CD14-positive monocyte (primary cell): ENCODE data around the gene ATOH8. TPM values are rescaled to one million over a fixed set of nuclear protein-coding genes. Genes with fewer than 3 reads are reported as not detected.
A peak's percentile ranks its signal among the peaks of the same experiment; 100 is the strongest.

Experiments used
- DNase-seq, 3 donors: peaks; one replicate each; pipeline ENCODE4 v3.0.0-alpha.2; 2011 to 2022
- H2AFZ ChIP-seq: 2 replicates; pipeline ENCODE4 v1.6.0; 2012; ENCODE audit warnings: mild to moderate bottlenecking, low read depth, low read length, inconsistent platforms; ENCODE audit not compliant: insufficient read depth, poor library complexity, severe bottlenecking
- H3K27ac ChIP-seq, 2 donors: 1 replicate in 1 of 2; 2 replicates in 1 of 2; pipeline ENCODE4 v1.5.1; 2012 to 2013; ENCODE audit warnings: low read length in 2 of 2, control low read depth in 1 of 2, inconsistent platforms in 1 of 2, low read depth in 1 of 2, mild to moderate bottlenecking in 1 of 2
- H3K27me3 ChIP-seq, 2 donors: one replicate each; pipeline versions ENCODE4 v1.6.0 to v1.6.1; 2011 to 2013; ENCODE audit warnings: low read length in 2 of 2; ENCODE audit not compliant: control insufficient read depth in 2 of 2, insufficient read depth in 2 of 2
- H3K36me3 ChIP-seq, 2 donors: replicated peaks in 1 of 2; 1 replicate in 1 of 2; 2 replicates in 1 of 2; pipeline versions ENCODE4 v1.5.1 to v1.6.1; 2012 to 2013; ENCODE audit warnings: low read length in 2 of 2, control low read depth in 1 of 2, inconsistent platforms in 1 of 2, mild to moderate bottlenecking in 1 of 2; ENCODE audit not compliant: insufficient read depth in 2 of 2, control insufficient read depth in 1 of 2
- H3K4me1 ChIP-seq, 2 donors: 1 replicate in 1 of 2; 2 replicates in 1 of 2; pipeline versions ENCODE4 v1.5.1 to v1.6.1; 2012 to 2013; ENCODE audit warnings: low read length in 2 of 2, control low read depth in 1 of 2, inconsistent platforms in 1 of 2, mild to moderate bottlenecking in 1 of 2, moderate library complexity in 1 of 2; ENCODE audit not compliant: insufficient read depth in 2 of 2, control insufficient read depth in 1 of 2
- H3K4me2 ChIP-seq: replicated peaks from 2 replicates; pipeline ENCODE3; 2012; ENCODE audit warnings: low read length, moderate library complexity, mild to moderate bottlenecking; ENCODE audit not compliant: poor library complexity, severe bottlenecking; ENCODE audit errors: extremely low read depth
- H3K4me3 ChIP-seq, 3 experiments: fragments of 200-600 bp in 1 of 3; sonication (generic) in 1 of 3; replicated peaks in 1 of 3; 1 replicate in 2 of 3; 2 replicates in 1 of 3; pipeline ENCODE4 v1.5.1; 2011 to 2013; ENCODE audit warnings: low read length in 3 of 3, mild to moderate bottlenecking in 3 of 3, control low read depth in 2 of 3, low read depth in 2 of 3, inconsistent platforms in 1 of 3, moderate library complexity in 1 of 3
- H3K79me2 ChIP-seq: 2 replicates; pipeline ENCODE4 v1.6.0; 2012; ENCODE audit warnings: mild to moderate bottlenecking, control low read depth, inconsistent platforms, low read length, moderate library complexity; ENCODE audit not compliant: insufficient read depth
- H3K9ac ChIP-seq: 2 replicates; pipeline ENCODE4 v1.6.0; 2017; ENCODE audit warnings: low read length, mild to moderate bottlenecking; ENCODE audit not compliant: insufficient read depth, poor library complexity, severe bottlenecking
- H3K9me3 ChIP-seq, 2 donors: replicated peaks in 1 of 2; 1 replicate in 1 of 2; 2 replicates in 1 of 2; pipeline versions ENCODE4 v1.5.1 to v1.6.1; 2012 to 2013; ENCODE audit warnings: low read length in 2 of 2, control low read depth in 1 of 2; ENCODE audit not compliant: control insufficient read depth in 1 of 2, insufficient read depth in 1 of 2
- H4K20me1 ChIP-seq: 2 replicates; pipeline ENCODE4 v1.6.0; 2012; ENCODE audit warnings: mild to moderate bottlenecking, low read length, control low read depth, moderate library complexity; ENCODE audit not compliant: insufficient read depth
- H3K27ac Mint-ChIP-seq, 7 donors: one replicate each; pipeline ENCODE4 v1.8.0; 2020; ENCODE audit warnings: mild to moderate bottlenecking in 7 of 7, mixed read lengths in 7 of 7, moderate library complexity in 6 of 7, inconsistent platforms in 2 of 7
- H3K27me3 Mint-ChIP-seq, 3 donors: one replicate each; pipeline ENCODE4 v1.8.0; 2021 to 2022; ENCODE audit warnings: low read depth in 3 of 3, mild to moderate bottlenecking in 3 of 3, mixed read lengths in 3 of 3, moderate library complexity in 3 of 3, inconsistent platforms in 1 of 3
- H3K36me3 Mint-ChIP-seq, 2 donors: one replicate each; pipeline ENCODE4 v1.8.0; 2020; ENCODE audit warnings: mixed read lengths in 2 of 2, inconsistent platforms in 1 of 2, mild to moderate bottlenecking in 1 of 2
- H3K4me1 Mint-ChIP-seq: one replicate; pipeline ENCODE4 v1.8.0; 2020; ENCODE audit warnings: mild to moderate bottlenecking, mixed read lengths
- H3K4me3 Mint-ChIP-seq, 2 donors: one replicate each; pipeline ENCODE4 v1.8.0; 2020; ENCODE audit warnings: mild to moderate bottlenecking in 2 of 2, mixed read lengths in 2 of 2, moderate library complexity in 1 of 2
- H3K9me3 Mint-ChIP-seq, 7 donors: one replicate each; pipeline ENCODE4 v1.8.0; 2020 to 2022; ENCODE audit warnings: mixed read lengths in 7 of 7, mild to moderate bottlenecking in 6 of 7, moderate library complexity in 6 of 7, inconsistent platforms in 2 of 7
- WGBS: methylation state at CpG from one replicate; pipeline ENCODE4 v1.1.5; 2013; ENCODE audit warnings: missing lambda C conversion rate; ENCODE audit not compliant: insufficient coverage; 5-methylcytosine and 5-hydroxymethylcytosine counted together
- intact Hi-C, 2 donors: fragments of 100-400 bp; cut with micrococcal nuclease; formaldehyde crosslinking; loops; one replicate each; pipeline versions ENCODE4 v1.15.0 to v1.15.1; 2023
- polyA plus RNA-seq, 3 donors: library from polyadenylated mRNA; depleted of rRNA in 1 of 3; unstranded in 2 of 3; stranded (reverse) in 1 of 3; fragments of 300-500 nt in 2 of 3; fragments of >200 nt in 1 of 3; fragmentation: Illumina TruSeq in 2 of 3; gene quantifications; 1 replicate in 2 of 3; 2 replicates in 1 of 3; pipeline ENCODE4 v1.2.3, GENCODE V29; 2012 to 2021
- TF ChIP-seq, protein P1 (sequence below): fragments of 200-600 bp; IDR thresholded peaks from one replicate; pipeline ENCODE4 v1.8.0; 2022; ENCODE audit warnings: antibody characterized with exemption, mild to moderate bottlenecking

Gene ATOH8
- polyA plus RNA-seq, 3 donors, result 2.0 to 3.9 (median 2.1) TPM

GRCh38 chr2:85744055-85744454, 9.7 kb upstream of the ATOH8 start:
- H4K20me1 ChIP-seq, result no peaks in the 10 kb centered on the region
- H2AFZ ChIP-seq, result no peak overlapping the region
- intact Hi-C loops, result no loop called here
- no peaks in the 10 kb centered on the region for H3K79me2 ChIP-seq
- peaks cover 42% of the 10 kb centered on the region for H3K4me1 Mint-ChIP-seq
- TF ChIP-seq, protein P1, sequence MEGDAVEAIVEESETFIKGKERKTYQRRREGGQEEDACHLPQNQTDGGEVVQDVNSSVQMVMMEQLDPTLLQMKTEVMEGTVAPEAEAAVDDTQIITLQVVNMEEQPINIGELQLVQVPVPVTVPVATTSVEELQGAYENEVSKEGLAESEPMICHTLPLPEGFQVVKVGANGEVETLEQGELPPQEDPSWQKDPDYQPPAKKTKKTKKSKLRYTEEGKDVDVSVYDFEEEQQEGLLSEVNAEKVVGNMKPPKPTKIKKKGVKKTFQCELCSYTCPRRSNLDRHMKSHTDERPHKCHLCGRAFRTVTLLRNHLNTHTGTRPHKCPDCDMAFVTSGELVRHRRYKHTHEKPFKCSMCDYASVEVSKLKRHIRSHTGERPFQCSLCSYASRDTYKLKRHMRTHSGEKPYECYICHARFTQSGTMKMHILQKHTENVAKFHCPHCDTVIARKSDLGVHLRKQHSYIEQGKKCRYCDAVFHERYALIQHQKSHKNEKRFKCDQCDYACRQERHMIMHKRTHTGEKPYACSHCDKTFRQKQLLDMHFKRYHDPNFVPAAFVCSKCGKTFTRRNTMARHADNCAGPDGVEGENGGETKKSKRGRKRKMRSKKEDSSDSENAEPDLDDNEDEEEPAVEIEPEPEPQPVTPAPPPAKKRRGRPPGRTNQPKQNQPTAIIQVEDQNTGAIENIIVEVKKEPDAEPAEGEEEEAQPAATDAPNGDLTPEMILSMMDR, result no peak
- peaks cover 0 to 3% (median 0%) of the 10 kb centered on the region in 7 donors for H3K9me3 Mint-ChIP-seq
- no peak overlapping the region for H3K4me3 ChIP-seq
- peaks cover 0 to 14% of the 10 kb centered on the region in 2 donors for H3K27me3 ChIP-seq
- H3K27ac Mint-ChIP-seq, result no peak overlapping the region
- H3K27ac ChIP-seq, result no peak overlapping the region
- no peak for DNase-seq
- H3K4me1 ChIP-seq, result peaks cover 31% of the 10 kb centered on the region in 2 donors
- no peaks in the 10 kb centered on the region for H3K9me3 ChIP-seq
- H3K36me3 ChIP-seq, result no peaks in the 10 kb centered on the region
- WGBS, result 76% methylated on average over 4 of the region's 4 CpGs
- H3K27me3 Mint-ChIP-seq, result peaks cover 24 to 39% (median 28%) of the 10 kb centered on the region in 3 donors
- no peak overlapping the region for H3K4me2 ChIP-seq
- peak overlapping the region in 1 of 2 donors; percentile 40 for H3K4me3 Mint-ChIP-seq
- no peaks in the 10 kb centered on the region for H3K36me3 Mint-ChIP-seq
- H3K9ac ChIP-seq, result no peak overlapping the region

- peak overlapping the region in 1 of 2 donors; percentile 60 for H3K4me3 Mint-ChIP-seq
- TF ChIP-seq, protein P1, result no peak
- H3K79me2 ChIP-seq, result no peaks in the 10 kb centered on the region
- H3K9me3 Mint-ChIP-seq, result peaks cover 0 to 3% (median 0%) of the 10 kb centered on the region in 7 donors
- H3K4me3 ChIP-seq, result no peak overlapping the region
- no peak overlapping the region for H3K27ac Mint-ChIP-seq
- H3K27me3 Mint-ChIP-seq, result peaks cover 23 to 35% (median 34%) of the 10 kb centered on the region in 3 donors
- peaks cover 0 to 14% of the 10 kb centered on the region in 2 donors for H3K27me3 ChIP-seq
- intact Hi-C loops, result no loop called here
- 64% methylated on average over 7 of the region's 10 CpGs for WGBS
- DNase-seq, result no peak
- H3K9me3 ChIP-seq, result no peaks in the 10 kb centered on the region
- no peak overlapping the region for H3K27ac ChIP-seq
- H4K20me1 ChIP-seq, result no peaks in the 10 kb centered on the region
- H3K4me1 ChIP-seq, result peaks cover 35 to 37% of the 10 kb centered on the region in 2 donors
- H3K9ac ChIP-seq, result no peak overlapping the region
- peak overlapping the region; percentile 3 for H3K4me2 ChIP-seq
- H3K36me3 ChIP-seq, result no peaks in the 10 kb centered on the region
- H3K36me3 Mint-ChIP-seq, result no peaks in the 10 kb centered on the region
- no peak overlapping the region for H2AFZ ChIP-seq
- peaks cover 47% of the 10 kb centered on the region for H3K4me1 Mint-ChIP-seq
Measured at GRCh38 chr2:85744741-85745601, 8.8 kb upstream of the ATOH8 start.
